Adipose tissue (tissue), 3 donors: ENCODE data around the gene SLC25A11. TPM values are rescaled to one million over a fixed set of nuclear protein-coding genes. Genes with fewer than 3 reads are reported as not detected.

Source experiments
- H3K27ac ChIP-seq: one replicate; pipeline ENCODE4 v1.5.1; 2013; ENCODE audit warnings: low read depth, low read length
- WGBS, 3 donors: extraction: QIAGEN DNeasy Blood & Tissue Kit; methylation state at CpG; one replicate each; pipeline ENCODE4 v1.1.7; 2013; 5-methylcytosine and 5-hydroxymethylcytosine counted together
- polyA plus RNA-seq, 3 donors: library from polyadenylated mRNA; stranded (reverse); fragments of 200-250 nt; gene quantifications; one replicate each; pipeline ENCODE4 v1.2.3, GENCODE V29; 2013
- donor health status: healthy with polysubstance abuse.
- donor health status: Bipolar disorder and iron deficiency.
- donor health status: healthy.

The SLC25A11 gene
- polyA plus RNA-seq, 3 donors = 25.6 to 68.6 (median 49.6) TPM

DNA sequence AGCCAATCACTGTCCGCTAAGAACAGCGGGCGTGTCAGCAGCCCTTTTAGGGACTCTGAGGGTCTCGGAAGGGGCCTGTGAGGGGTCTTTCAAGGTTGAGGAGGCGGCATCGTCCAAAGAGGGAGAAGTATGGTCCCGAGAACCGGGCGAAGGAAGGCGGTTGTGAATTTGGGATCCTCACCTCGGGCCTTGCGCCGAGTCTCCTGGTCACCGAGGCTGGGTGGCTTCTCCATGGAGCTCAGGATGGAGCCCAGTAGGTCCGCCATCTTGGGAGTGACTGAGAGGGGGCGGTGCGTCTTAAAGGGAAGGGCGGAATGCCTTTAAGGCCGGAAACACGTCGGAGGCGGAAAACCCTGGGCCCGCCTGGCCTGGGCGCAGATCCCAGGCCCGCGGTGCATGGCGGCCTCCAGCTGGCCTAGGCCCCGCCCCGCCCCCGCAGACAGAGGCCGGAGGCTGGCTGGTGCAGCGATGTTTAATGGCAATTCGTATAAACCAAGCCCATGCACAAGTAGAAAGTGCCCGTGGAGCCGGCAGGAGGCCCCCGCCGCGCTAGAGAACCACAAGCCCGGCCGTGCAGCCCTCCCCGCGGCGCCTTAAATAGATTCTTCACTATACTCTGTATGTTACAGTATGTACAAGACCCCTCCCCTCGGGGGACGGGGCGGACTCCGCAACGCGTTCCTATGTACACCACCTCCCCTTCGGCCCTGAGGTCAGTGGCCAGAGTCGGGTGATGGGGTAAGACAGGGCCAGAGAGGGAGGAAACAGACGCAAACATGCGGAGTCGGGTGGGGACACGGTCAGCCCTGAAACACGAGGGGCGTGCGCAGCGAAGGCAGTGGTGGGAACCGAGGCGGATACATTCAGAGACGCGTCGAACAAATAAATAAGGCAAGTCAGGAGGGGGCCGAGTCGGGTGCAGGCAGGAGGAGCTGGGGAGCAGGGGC lies 28.0 kb upstream of the SLC25A11 start, which contains the start of gene SPAG7:
Gene SPAG7 (minus strand): TSS at position 279 of the 947 bp plus-strand sequence. CDS start 13 bp downstream, at position 266.
- no peak within 1 kb of the TSS for H3K27ac ChIP-seq
- WGBS, 3 donors = 0 to 1% (median 1%) methylated on average over 66 of the region's 66 CpGs

DNA sequence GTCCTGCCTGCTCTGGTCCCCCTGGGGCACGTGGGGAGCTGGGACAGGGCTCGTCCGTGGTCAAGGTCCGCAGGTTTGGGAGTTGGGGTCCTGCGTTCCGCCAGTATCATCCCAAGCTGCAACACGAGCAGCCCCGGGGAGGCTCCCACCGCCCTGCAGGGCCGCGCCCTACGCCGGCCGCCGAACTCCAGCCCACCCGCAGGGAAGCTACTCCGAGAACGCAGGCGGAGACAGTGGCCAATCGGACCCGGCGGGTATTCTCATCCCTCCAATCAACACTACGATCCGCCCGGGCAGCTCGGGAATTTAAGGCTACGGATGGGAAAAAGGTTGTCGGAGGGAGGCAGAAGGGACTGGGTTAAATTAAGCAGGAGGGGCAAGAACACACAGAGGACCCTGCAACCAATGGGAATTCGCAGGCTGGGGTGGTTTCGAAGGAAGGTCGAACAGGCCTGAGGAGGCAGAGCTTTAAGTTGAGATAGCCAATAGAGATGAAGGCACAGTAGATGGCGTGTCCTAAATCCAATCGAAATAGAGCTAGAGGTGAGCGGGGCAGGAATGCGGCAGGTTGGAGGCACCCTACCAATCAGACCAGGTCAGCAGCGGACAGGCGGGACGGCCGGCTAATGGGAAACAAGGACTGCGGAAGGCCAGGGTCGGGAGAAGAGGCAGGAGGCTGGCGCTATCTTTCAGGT lies 27.1 kb upstream of the SLC25A11 start:
- 0% methylated on average over 42 of the region's 42 CpGs for WGBS, 3 donors
- H3K27ac ChIP-seq = no peak overlapping the region

DNA sequence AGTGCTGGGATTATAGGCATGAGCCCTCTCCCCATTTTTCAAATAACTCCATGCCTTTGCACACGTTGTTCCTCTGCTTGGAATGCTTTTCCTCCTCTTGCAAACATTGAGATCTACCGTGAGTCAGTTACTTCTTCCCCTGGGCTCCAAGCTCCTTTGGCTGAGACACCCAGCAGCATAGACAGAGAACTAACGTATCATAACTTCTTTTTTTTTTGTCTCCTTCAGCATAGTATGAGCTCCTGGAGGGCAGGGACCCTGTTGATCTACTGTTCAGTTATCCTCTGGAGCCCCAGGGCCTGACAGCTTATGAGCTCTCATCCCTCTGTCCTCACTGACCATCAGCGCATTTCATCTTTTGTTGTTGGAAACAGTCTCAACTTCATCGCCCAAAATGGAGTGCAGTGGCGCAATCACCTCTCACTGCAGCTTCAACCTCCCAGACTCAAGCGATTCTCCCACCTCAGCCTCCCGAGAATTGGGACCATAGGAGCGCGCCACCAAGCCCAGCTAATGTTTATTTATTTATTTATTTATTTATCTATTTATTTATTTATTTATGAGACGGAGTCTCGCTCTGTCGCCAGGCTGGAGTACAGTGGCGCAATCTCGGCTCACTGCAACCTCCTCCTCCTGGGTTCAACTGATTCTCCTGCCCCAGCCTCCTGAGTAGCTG lies 25.6 kb upstream of the SLC25A11 start:
- 95 to 96% (median 95%) methylated on average over 15 of the region's 15 CpGs for WGBS, 3 donors
- no peak overlapping the region for H3K27ac ChIP-seq

DNA sequence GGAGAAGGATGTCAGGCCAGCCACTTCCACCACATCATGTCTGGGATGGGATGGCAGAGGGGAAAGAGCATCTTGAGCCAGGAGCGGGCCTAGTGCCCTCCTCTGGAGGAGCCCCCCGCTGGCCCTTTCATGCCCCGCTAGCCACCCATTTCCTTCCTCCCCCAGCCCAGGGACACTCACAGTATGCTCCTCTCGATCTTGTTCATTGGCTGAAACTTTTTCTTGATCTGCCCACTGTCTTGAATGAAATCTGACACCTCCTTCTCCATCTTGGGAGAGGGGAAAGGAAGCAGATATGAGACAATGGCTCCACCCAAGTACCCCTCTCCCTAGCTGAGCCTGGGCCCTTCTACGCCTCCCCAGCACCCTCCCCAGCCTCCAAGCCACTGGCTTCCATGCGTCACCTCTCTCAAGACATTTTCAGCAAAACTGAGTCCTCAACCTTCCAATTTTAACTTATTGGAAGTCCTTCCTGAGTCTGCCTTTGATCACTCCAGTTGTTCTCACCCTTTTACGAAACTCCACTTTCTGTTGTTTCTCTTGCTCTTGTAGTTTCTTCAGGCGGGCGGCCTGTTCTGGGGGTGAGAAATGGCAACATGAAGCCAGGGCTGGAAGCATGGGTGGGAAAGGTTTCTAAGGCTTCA lies 20.6 kb upstream of the SLC25A11 start:
- 84 to 90% (median 84%) methylated on average over 9 of the region's 9 CpGs for WGBS, 3 donors
- no peak overlapping the region for H3K27ac ChIP-seq

DNA sequence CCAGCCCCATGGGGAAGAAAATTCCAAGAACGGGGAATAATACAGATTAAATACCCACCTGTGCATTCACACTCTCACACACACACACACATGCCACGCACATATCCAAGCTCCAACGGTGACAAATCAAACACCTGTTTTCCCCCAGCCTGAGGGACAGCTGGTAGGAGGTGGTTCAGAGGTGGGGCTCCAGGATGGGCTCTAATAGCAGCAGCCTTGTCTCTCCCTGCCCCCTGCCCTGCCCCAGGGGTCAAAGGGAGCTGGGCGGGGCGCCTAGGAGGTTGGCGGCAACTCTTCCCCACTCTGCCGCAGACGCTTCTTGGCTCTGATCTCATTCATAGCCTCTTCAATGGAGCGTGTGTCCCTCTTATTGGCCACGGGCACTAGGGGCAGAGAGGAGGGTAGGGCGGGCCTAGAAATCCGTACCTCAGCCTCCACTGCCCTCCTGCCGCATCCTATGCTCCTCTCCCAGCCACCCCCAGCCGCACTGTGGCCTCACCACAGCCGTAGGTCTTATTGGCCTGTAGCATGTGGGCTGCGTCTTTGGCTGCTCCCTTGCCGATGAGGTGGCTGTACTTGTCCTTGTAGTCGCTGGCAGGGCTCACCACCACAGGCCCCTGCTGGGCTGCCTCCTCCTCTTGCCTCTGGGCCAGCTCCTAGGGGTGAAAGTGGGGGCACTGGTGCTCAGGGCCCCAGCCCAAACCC lies 19.6 kb upstream of the SLC25A11 start:
- WGBS, 3 donors = 84 to 91% (median 88%) methylated on average over 17 to 18 of the region's 18 CpGs
- H3K27ac ChIP-seq = no peak overlapping the region

DNA sequence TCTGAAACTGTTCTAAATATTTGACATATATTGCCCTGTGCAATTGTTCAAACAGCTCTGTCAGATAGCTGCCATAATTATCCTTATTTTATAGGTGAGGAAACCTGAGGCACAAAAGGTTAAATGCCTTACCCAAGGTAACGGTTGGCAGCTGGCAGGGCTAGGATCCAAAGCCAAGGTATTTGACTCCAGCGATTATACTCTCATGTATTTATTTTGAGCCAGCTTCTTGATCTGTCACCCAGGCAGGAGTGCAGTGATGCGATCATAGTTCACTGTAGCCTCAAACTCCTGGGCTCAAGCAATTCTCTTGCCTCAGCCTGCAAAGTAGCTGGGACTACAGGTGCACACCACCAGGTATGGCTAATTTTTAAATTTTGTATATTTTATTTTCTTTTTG lies 18.3 kb upstream of the SLC25A11 start:
- no peak overlapping the region for H3K27ac ChIP-seq
- WGBS, 3 donors = 47 to 88% (median 87%) methylated on average over 3 of the region's 3 CpGs

DNA sequence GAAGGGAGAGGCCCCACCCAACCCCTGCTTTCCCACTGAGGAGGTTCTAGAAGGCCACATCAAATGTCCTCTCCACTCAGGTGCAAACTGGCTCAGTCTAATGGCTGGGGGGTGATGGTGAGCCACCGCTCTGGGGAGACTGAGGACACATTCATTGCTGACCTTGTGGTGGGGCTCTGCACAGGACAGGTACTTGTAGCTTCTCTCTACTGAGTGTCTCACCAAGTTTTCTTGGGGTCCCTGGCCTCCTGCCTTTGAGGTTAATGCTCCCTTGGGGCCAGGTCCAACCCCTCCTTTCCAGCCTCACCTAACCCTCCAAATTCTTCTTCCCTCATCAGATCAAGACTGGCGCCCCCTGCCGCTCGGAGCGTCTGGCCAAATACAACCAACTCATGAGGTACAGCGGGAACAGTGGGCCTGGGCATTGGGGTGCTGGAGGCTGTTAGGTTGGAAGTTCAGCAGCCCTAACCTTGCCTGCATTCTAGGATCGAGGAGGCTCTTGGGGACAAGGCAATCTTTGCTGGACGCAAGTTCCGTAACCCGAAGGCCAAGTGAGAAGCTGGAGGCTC lies 16.7 kb upstream of the SLC25A11 start:
- 74 to 80% (median 79%) methylated on average over 10 of the region's 10 CpGs for WGBS, 3 donors
- H3K27ac ChIP-seq = no peak overlapping the region

DNA sequence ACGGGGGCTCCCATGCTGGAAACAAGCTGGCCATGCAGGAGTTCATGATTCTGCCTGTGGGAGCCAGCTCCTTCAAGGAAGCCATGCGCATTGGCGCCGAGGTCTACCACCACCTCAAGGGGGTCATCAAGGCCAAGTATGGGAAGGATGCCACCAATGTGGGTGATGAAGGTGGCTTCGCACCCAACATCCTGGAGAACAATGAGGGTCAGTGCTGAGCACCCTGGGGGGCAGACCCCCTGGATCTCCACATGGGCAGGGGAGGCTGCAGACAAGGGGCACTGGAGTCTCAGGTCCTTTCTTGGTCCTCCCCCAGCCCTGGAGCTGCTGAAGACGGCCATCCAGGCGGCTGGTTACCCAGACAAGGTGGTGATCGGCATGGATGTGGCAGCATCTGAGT lies 15.2 kb upstream of the SLC25A11 start:
- H3K27ac ChIP-seq = no peak overlapping the region
- 97 to 99% (median 97%) methylated on average over 8 of the region's 8 CpGs for WGBS, 3 donors

DNA sequence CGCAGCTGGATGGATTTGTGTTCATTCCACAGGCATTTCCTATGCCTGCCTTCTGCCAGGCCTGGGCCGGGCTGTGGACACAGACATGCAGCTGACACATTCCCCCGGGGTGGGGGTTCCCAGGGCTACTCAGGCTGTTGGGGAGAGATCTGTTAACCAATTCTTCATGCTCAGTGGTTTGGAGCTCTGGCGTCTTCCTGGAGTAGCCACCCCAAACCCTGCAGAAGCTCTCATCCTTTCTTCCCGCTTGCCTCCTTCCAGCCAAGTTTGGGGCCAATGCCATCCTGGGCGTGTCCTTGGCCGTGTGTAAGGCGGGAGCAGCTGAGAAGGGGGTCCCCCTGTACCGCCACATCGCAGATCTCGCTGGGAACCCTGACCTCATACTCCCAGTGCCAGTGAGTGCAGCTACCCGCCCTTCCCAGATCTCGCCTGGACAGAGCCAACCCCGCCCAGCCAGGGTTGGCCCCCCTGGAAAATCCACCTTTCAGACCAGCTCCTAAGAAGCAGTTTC lies 13.7 kb upstream of the SLC25A11 start:
- WGBS, 3 donors = 66 to 80% (median 70%) methylated on average over 14 of the region's 14 CpGs
- no peak overlapping the region for H3K27ac ChIP-seq

DNA sequence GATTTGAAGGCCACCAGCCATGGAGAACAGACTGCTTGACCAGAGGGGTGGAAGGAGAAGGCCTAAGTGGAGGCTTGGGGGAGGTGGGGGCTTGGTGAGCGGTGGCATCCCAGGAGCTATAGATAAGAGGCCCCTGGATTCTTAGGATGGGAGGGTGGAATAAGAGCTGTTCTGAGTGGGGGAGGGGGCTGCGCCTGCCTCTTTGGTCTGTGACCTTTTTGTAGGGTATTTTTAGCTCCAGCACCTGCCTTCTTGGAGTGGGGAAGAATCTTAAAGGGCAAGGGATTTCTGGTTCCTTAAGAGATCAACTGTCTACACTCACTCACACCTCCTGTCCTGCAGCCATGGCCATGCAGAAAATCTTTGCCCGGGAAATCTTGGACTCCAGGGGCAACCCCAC lies 11.6 kb upstream of the SLC25A11 start:
- H3K27ac ChIP-seq = no peak overlapping the region
- 77 to 91% (median 85%) methylated on average over 3 of the region's 3 CpGs for WGBS, 3 donors

DNA sequence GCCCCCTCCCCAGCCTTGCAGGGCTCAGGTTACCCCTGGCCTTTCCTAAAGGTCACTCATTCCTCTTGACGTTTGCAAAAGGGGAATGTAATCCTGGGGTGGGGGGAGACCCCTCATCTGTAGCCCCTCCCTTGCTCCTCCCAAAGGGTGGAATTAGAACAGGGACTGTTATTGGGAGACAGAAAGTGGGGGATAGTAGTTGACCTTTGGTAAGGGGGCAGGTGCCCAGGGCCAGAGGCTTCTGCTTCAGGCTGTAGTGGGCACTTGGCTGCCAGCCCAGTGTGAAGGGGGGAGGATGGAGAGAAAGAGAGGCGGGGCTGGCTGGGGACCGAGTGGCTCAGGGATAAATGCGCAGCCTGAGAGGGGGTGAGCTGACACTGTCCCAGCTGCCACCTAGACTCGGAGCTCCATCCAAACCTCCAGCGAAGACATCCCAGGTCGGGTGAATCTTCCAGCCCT lies 10.9 kb upstream of the SLC25A11 start, which contains the start of gene ENO3:
Gene ENO3 (plus strand): TSS at position 374 of the 459 bp plus-strand sequence. CDS start 711 bp downstream, outside the sequence.
- 41 to 55% (median 53%) methylated on average over 7 of the region's 7 CpGs for WGBS, 3 donors
- H3K27ac ChIP-seq = peak within 1 kb of the TSS; percentile 45

DNA sequence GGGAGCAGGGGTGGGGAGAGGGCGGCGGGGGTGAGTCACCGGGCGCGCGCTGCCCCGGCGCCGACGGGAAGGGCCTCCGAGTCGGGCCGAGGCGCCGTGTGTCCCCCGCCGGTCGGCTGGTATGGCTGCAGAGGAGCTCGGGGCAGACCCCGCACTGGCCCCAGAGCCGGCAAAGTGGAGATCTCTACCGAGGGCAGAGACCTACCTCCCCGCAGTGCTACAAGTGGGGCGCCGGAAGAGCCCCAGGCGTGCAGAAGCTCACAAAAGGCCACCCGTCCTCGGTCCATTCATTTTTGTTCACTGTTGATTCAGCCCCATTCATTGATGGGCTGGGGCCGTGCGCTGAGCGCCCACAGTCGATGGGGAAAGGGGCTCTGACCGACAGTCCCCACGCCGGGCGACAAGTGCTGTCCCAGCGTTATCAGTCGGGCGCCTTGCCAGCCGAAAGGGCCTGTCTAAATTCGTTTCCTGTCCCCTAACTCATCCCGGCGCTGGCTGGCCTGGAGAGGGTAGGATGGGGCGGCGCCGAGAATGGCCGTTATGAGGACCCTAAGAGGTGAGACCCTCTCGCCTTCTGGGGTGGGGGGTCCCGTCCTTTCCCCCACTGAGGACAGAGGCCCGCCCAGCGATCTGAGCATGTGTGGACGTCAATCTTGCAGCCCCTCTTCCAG lies 10.4 kb upstream of the SLC25A11 start:
- peak overlapping the region; percentile 45 for H3K27ac ChIP-seq
- WGBS, 3 donors = 5 to 11% (median 6%) methylated on average over 48 to 52 of the region's 52 CpGs

DNA sequence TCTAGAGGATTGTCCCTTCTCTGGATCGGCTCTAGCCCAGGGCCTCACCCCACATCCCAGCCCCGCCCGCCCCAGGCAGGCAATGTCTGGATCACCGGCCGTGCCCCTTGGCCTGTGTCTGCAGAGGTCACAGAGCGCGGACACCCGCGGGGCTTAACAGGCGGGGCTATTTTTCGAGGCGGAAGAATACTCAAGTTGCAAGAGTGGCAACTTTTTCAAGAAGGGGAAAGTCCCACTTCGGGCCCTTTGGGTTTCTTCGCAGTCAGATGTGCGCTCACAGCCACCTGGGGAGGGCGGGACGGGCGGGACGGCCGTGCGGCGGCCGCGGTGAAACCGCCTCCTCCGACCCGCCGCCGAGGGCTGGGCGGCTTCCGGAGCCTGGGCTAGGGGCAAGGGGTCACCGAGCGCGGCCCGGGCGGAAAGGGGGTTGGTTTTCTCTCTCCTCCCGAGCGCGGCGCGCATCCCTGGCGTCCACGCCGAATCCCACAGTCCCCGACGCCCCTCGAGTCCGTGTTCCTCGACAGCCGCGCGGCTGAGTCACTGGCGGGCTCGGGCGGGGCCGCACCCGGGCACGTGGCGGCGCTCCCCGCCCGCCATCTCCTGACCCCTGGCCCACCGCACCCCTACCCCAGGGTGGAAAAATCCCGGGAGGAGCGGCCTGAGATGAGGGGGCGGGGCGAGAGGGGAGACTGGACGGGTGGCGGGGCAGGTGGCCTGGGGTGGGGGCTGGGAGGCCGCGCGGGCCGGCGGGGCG lies 9.7 kb upstream of the SLC25A11 start:
- peak overlapping the region; percentile 45 for H3K27ac ChIP-seq
- 0 to 1% (median 1%) methylated on average over 33 to 74 of the region's 75 CpGs for WGBS, 3 donors

DNA sequence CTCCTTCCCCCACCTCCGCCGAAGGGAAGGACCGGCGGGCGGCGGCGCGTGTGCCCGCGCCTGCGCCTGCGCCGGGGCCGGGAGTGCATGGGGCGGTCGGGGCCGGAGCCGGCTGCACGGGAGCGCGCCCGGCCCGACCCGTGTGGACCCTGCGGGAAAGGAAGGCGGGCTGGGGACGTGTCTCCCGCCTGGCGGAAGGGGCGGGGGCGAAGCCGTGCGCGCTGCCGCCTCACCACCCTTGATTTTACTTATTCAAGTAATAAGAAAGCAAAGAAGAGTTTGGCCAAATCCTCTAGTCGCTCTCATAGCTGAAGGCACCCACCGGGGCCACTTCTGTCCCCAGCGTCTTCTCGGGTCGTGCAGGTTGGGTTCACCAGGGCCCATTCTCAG lies 9.1 kb upstream of the SLC25A11 start:
- 0 to 2% (median 1%) methylated on average over 25 to 40 of the region's 40 CpGs for WGBS, 3 donors
- H3K27ac ChIP-seq = peak overlapping the region; percentile 45

DNA sequence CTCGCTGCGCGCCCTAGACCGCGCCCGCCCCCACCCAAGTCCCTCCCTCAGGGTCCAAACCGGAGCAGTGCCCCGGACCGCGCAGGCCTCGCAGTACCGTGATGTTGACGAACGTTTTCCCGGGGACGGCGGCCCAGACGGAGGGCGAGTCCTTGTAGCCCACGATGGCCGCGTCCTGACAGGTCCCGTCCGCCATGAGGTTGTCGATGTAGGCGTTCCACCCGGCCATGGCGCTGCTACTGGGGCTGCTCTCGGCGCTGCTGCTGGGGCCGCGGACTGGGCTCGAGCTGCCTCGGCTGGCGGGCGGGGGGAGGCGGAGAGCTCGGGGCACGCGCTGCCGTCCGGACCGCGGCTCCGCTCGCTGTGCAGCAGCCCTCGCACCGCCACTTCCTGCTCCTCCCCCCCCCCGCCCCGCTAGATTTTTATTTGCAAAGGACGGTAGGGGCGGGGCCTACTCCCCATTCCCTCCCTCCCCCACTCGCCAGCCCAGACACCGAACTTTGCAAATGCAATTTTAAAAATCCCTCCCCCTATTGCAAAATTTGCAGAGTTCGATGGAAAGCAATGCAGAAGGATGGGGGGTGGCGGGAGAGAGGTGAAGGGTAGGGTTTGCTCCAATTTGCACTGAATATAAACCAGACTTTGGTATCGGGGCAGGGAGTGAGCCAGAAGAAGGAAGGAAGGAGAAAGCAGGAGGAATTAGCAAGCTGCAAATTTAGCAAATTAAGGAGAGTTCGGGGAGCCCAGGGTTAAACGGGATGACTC lies 8.5 kb upstream of the SLC25A11 start, which contains the start of gene PFN1:
Gene PFN1 (minus strand): TSS at position 365 of the 765 bp plus-strand sequence. CDS start 136 bp downstream, at position 229.
- 0 to 1% (median 1%) methylated on average over 39 to 58 of the region's 59 CpGs for WGBS, 3 donors
- peak within 1 kb of the TSS; percentile 96 for H3K27ac ChIP-seq
